Mucosa of descending colon (tissue), 3 donors: ENCODE measurements around the gene SH3PXD2A. TPM values are rescaled to one million over a fixed set of nuclear protein-coding genes. Genes with fewer than 3 reads are reported as not detected.

ENCODE experiments used
- ATAC-seq: fragments of 200-7000 bp; cut with Tn5 transposase; one replicate; pipeline ENCODE4 v1.9.1; 2020; ENCODE audit warnings: mild to moderate bottlenecking, moderate library complexity
- DNase-seq, 3 donors: peaks; one replicate each; pipeline ENCODE4 v3.0.0-alpha.2; 2020
- H3K36me3 ChIP-seq: fragments of 200-600 bp; one replicate; pipeline ENCODE4 v1.8.0; 2021; ENCODE audit warnings: low read depth, mild to moderate bottlenecking
- H3K4me1 ChIP-seq: fragments of 200-600 bp; one replicate; pipeline ENCODE4 v1.8.0; 2021; ENCODE audit warnings: low read depth, mild to moderate bottlenecking
- H3K4me3 ChIP-seq: fragments of 200-600 bp; one replicate; pipeline ENCODE4 v1.8.0; 2021; ENCODE audit warnings: mild to moderate bottlenecking
- H3K9me3 ChIP-seq: fragments of 200-600 bp; one replicate; pipeline ENCODE4 v1.8.0; 2021; ENCODE audit warnings: mild to moderate bottlenecking
- intact Hi-C, 2 donors: fragments of 100-400 bp; cut with DNase I in 1 of 2; cut with micrococcal nuclease in 1 of 2; formaldehyde crosslinking; loops; one replicate each; pipeline versions ENCODE4 v1.11.0 to v1.11.1; 2022; cut with DNase I, micrococcal nuclease
- total RNA-seq, 3 donors: library from RNA; stranded (reverse); fragmentation: NEBNext Ultra II Directional in 2 of 3; extraction: Animal tissue kit (Norgen Biotek cat#: 25700) in 2 of 3; gene quantifications; one replicate each; pipeline versions ENCODE4 v1.2.1 to v1.2.4, GENCODE V29; 2021 to 2023
- TF ChIP-seq, protein P1 (sequence below): fragments of 200-600 bp; IDR thresholded peaks from one replicate; pipeline ENCODE4 v1.8.0; 2022; ENCODE audit warnings: antibody characterized with exemption, mild to moderate bottlenecking
- donor health status: DM: no; HTN: no; CAD: no; lungs with moderate emphysema.
- donor health status: DM: no; HTN: no; CAD: no.
- donor health status: DM: no; HTN: yes; CAD: no.

SH3PXD2A gene
- total RNA-seq, 3 donors from 2014 or later: 46.1 to 91.4 (median 60.6) TPM

DNA sequence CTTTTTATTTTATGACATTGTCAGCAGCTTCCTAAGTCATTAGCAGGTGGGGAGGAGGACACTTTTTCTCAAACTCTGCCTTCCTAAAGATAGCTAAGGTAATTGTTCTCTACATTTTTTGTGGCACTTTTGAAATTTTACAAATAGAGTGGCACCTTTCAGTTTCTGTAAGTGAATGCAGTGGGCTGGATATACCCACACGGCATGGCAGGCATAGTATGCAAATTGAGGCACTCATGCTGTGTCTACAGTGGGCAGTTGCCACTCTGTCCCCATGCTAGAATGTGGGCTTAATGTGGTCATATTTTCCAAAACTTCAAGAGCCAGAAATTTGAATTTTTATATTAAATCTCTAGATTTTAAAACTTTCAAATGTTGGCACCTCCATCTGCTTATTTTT lies 12.8 kb upstream of the SH3PXD2A start:
- Histone ChIP-seq H3K4me3 (no peak overlapping the region), H3K36me3 (no peaks in the 10 kb centered on the region), H3K4me1 (no peaks in the 10 kb centered on the region), H3K9me3 (peaks cover 8% of the 10 kb centered on the region)
- DNase-seq: no peak
- TF ChIP-seq, protein P1, sequence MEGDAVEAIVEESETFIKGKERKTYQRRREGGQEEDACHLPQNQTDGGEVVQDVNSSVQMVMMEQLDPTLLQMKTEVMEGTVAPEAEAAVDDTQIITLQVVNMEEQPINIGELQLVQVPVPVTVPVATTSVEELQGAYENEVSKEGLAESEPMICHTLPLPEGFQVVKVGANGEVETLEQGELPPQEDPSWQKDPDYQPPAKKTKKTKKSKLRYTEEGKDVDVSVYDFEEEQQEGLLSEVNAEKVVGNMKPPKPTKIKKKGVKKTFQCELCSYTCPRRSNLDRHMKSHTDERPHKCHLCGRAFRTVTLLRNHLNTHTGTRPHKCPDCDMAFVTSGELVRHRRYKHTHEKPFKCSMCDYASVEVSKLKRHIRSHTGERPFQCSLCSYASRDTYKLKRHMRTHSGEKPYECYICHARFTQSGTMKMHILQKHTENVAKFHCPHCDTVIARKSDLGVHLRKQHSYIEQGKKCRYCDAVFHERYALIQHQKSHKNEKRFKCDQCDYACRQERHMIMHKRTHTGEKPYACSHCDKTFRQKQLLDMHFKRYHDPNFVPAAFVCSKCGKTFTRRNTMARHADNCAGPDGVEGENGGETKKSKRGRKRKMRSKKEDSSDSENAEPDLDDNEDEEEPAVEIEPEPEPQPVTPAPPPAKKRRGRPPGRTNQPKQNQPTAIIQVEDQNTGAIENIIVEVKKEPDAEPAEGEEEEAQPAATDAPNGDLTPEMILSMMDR: no peak
- ATAC-seq: no peak
- intact Hi-C loops: no loop called here

GRCh38 chr10:103861505-103861904 lies 6.1 kb upstream of the SH3PXD2A start:
- H3K4me3 ChIP-seq: no peak overlapping the region
- DNase-seq (no peak), ATAC-seq (no peak)
- peaks cover 8% of the 10 kb centered on the region for H3K9me3 ChIP-seq
- TF ChIP-seq, protein P1: no peak
- H3K36me3 ChIP-seq: no peaks in the 10 kb centered on the region
- H3K4me1 ChIP-seq: peaks cover 4% of the 10 kb centered on the region
- intact Hi-C loops: no loop called here

- Histone ChIP-seq H3K9me3 (no peaks in the 10 kb centered on the region), H3K36me3 (no peaks in the 10 kb centered on the region), H3K4me1 (peaks cover 4% of the 10 kb centered on the region), H3K4me3 (no peak overlapping the region)
- TF ChIP-seq, protein P1: peak; percentile 29
- intact Hi-C loops: loop anchor here (2.0 to 5.0 kb wide), 2 partner anchors 147 kb away; no protein-coding TSS in a partner anchor
- DNase-seq (peak in 1 of 3 donors; percentile 90), ATAC-seq (peak; percentile 65)
Measured at GRCh38 chr10:103859161-103860086, 4.0 kb upstream of the SH3PXD2A start.

DNA sequence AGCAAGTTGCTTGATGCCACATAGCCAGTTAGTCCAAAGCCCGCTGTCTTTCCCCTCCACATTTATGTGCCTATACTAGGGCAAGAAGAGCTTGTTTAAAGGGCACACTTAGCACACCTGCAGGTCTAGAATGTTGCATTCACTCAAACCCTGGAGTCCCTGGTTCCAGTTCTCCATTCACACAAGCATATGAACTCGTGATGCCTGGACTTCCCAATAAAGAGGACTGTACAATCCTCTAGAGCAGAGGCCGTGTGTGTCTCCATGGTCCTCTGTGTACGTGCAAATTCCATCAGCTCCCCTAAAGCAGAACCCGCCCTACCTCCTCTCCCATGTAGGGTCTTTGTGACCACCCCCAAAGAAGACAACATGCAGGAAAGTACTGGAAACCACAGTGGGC lies 3.0 kb upstream of the SH3PXD2A start:
- no peak for ATAC-seq
- intact Hi-C loops: loop anchor here (2.0 to 5.0 kb wide), 2 partner anchors 146 kb away; no protein-coding TSS in a partner anchor
- Histone ChIP-seq H3K36me3 (no peaks in the 10 kb centered on the region), H3K4me3 (no peak overlapping the region), H3K4me1 (peaks cover 12% of the 10 kb centered on the region), H3K9me3 (no peaks in the 10 kb centered on the region)
- TF ChIP-seq, protein P1: no peak
- no peak for DNase-seq

DNA sequence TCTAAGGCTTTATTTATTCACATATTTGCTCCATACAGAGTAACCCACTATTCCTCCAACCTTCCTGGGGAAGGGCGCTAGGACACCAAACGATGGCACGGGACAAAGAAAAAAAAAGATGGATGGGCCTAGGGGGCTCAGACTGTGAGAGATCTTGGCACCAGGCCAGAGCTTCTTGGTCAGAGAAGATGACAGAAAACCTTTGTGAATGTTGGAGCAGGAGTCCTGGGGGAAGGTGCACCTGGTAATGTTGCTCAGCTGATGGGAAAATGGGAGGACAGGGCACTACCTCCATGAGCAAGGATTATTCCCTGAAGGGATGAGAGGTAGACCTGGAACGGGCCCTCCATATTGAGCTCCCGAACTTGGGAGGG lies 1.4 kb upstream of the SH3PXD2A start:
- intact Hi-C loops: loop anchor here in 1 of 2 donors (5.0 kb wide), 1 partner anchor 144 kb away; no protein-coding TSS in a partner anchor
- TF ChIP-seq, protein P1: no peak
- H3K9me3 ChIP-seq: no peaks in the 10 kb centered on the region
- H3K36me3 ChIP-seq: no peaks in the 10 kb centered on the region
- DNase-seq (no peak), ATAC-seq (no peak)
- H3K4me1 ChIP-seq: peaks cover 22% of the 10 kb centered on the region
- H3K4me3 ChIP-seq: no peak overlapping the region
